Activated T-helper 1 cell treated with anti-CD3 and anti-CD28 coated beads, Interleukin-12 subunit alpha, Interleukin-12 subunit beta, Interleukin-2, Interleukin-4 antibody, amounts not matched to agents 30 ng/mL and 10 ng/mL and 1 ng/mL, durations not matched to agents 14 hours and 24 hours and 36 hours (primary cell): ENCODE measurements around the gene SWAP70. TPM values are rescaled to one million over a fixed set of nuclear protein-coding genes. Genes with fewer than 3 reads are reported as not detected.

Source experiments
- DNase-seq: peaks from one replicate; pipeline ENCODE4 v3.0.0; 2021; ENCODE audit warnings: low spot score
- H3K27ac Mint-ChIP-seq: one replicate; pipeline ENCODE4 v1.8.0; 2021; ENCODE audit warnings: mild to moderate bottlenecking, mixed read lengths
- H3K27me3 Mint-ChIP-seq: one replicate; pipeline ENCODE4 v1.8.0; 2022; ENCODE audit warnings: mild to moderate bottlenecking, moderate library complexity, mixed read lengths; ENCODE audit not compliant: insufficient read depth
- H3K36me3 Mint-ChIP-seq: one replicate; pipeline ENCODE4 v1.8.0; 2021; ENCODE audit warnings: low read depth, mixed read lengths
- H3K4me1 Mint-ChIP-seq: one replicate; pipeline ENCODE4 v1.8.0; 2021; ENCODE audit warnings: low read depth, mixed read lengths
- H3K4me3 Mint-ChIP-seq: one replicate; pipeline ENCODE4 v1.8.0; 2021; ENCODE audit warnings: mild to moderate bottlenecking, moderate library complexity, mixed read lengths
- H3K9me3 Mint-ChIP-seq: one replicate; pipeline ENCODE4 v1.8.0; 2021; ENCODE audit warnings: mixed read lengths
- intact Hi-C: fragments of 100-400 bp; cut with micrococcal nuclease; formaldehyde crosslinking; loops from one replicate; pipeline ENCODE4 v1.15.1; 2024
- total RNA-seq: library from RNA; stranded (reverse); gene quantifications from 2 replicates; pipeline ENCODE4 v1.2.3, GENCODE V29; 2022

Gene SWAP70
- total RNA-seq, 1 donor from 2014 or later: 8.5 TPM

- intact Hi-C loops: no loop called here
- Mint-ChIP-seq H3K4me3 (no peak overlapping the region), H3K27ac (no peak overlapping the region)
Observed at GRCh38 chr11:9656864-9657263, 7.0 kb upstream of the SWAP70 start.

GRCh38 chr11:9657531-9657930 lies 6.3 kb upstream of the SWAP70 start:
- peaks cover 12% of the 10 kb centered on the region for H3K27me3 Mint-ChIP-seq
- intact Hi-C loops: no loop called here
- H3K9me3 Mint-ChIP-seq: no peaks in the 10 kb centered on the region
- no peak overlapping the region for H3K4me3 Mint-ChIP-seq
- H3K36me3 Mint-ChIP-seq: no peaks in the 10 kb centered on the region
- peaks cover 6% of the 10 kb centered on the region for H3K4me1 Mint-ChIP-seq
- no peak overlapping the region for H3K27ac Mint-ChIP-seq
- DNase-seq: no peak

More at GRCh38 chr11:9656864-9657263, 7.0 kb upstream of the SWAP70 start:
- Mint-ChIP-seq H3K36me3 (no peaks in the 10 kb centered on the region), H3K4me1 (no peaks in the 10 kb centered on the region), H3K9me3 (no peaks in the 10 kb centered on the region), H3K27me3 (peaks cover 6% of the 10 kb centered on the region)
- no peak for DNase-seq

GRCh38 chr11:9660886-9661285 lies 3.0 kb upstream of the SWAP70 start:
- DNase-seq: no peak
- Mint-ChIP-seq H3K4me3 (no peak overlapping the region), H3K27ac (no peak overlapping the region), H3K36me3 (peaks cover 5% of the 10 kb centered on the region), H3K4me1 (peaks cover 18% of the 10 kb centered on the region), H3K27me3 (peaks cover 26% of the 10 kb centered on the region), H3K9me3 (peaks cover 11% of the 10 kb centered on the region)
- intact Hi-C loops: loop anchor here (10.0 kb wide), 2 partner anchors 314 to 644 kb away; partner anchors contain the start of gene ADM

- intact Hi-C loops: loop anchor here (10.0 kb wide), 2 partner anchors 313 to 643 kb away; partner anchors contain the start of gene ADM
- H3K4me3 Mint-ChIP-seq: peak overlapping the region; percentile 88
Observed at GRCh38 chr11:9662273-9662672, 1.6 kb upstream of the SWAP70 start.

GRCh38 chr11:9664276-9665171 lies 647 bp downstream of the SWAP70 start:
- no peak overlapping the region for H3K27ac Mint-ChIP-seq
- peaks cover 18% of the 10 kb centered on the region for H3K4me1 Mint-ChIP-seq
- peak overlapping the region; percentile 88 for H3K4me3 Mint-ChIP-seq
- peaks cover 8% of the 10 kb centered on the region for H3K36me3 Mint-ChIP-seq
- intact Hi-C loops: loop anchor here (2.0 to 10.0 kb wide), 3 partner anchors 92 to 640 kb away; partner anchors contain the start of genes ADM and WEE1
- peaks cover 17% of the 10 kb centered on the region for H3K9me3 Mint-ChIP-seq
- H3K27me3 Mint-ChIP-seq: peaks cover 27% of the 10 kb centered on the region
- no peak for DNase-seq

More at GRCh38 chr11:9662273-9662672, 1.6 kb upstream of the SWAP70 start:
- Mint-ChIP-seq H3K36me3 (peaks cover 8% of the 10 kb centered on the region), H3K4me1 (peaks cover 18% of the 10 kb centered on the region), H3K27ac (no peak overlapping the region), H3K27me3 (peaks cover 27% of the 10 kb centered on the region), H3K9me3 (peaks cover 17% of the 10 kb centered on the region)
- no peak for DNase-seq

GRCh38 chr11:9665749-9666148 lies 1.9 kb downstream of the SWAP70 start:
- peaks cover 27% of the 10 kb centered on the region for H3K27me3 Mint-ChIP-seq
- DNase-seq: no peak
- H3K36me3 Mint-ChIP-seq: peaks cover 8% of the 10 kb centered on the region
- intact Hi-C loops: loop anchor here (2.0 to 10.0 kb wide), 3 partner anchors 93 to 639 kb away; partner anchors contain the start of genes ADM and WEE1
- peak overlapping the region; percentile 43 for H3K4me3 Mint-ChIP-seq
- peaks cover 17% of the 10 kb centered on the region for H3K9me3 Mint-ChIP-seq
- peaks cover 18% of the 10 kb centered on the region for H3K4me1 Mint-ChIP-seq
- H3K27ac Mint-ChIP-seq: no peak overlapping the region

- Mint-ChIP-seq H3K36me3 (peaks cover 6% of the 10 kb centered on the region), H3K27ac (no peak overlapping the region), H3K4me3 (no peak overlapping the region), H3K27me3 (peaks cover 8% of the 10 kb centered on the region), H3K4me1 (no peaks in the 10 kb centered on the region), H3K9me3 (peaks cover 16% of the 10 kb centered on the region)
- intact Hi-C loops: loop anchor here (10.0 kb wide), 2 partner anchors 305 to 635 kb away; partner anchors contain the start of gene ADM
- DNase-seq: no peak
Observed at GRCh38 chr11:9669954-9670353, 6.1 kb downstream of the SWAP70 start.

GRCh38 chr11:9672288-9672916 lies 8.5 kb downstream of the SWAP70 start:
- no peaks in the 10 kb centered on the region for H3K4me1 Mint-ChIP-seq
- no peak overlapping the region for H3K27ac Mint-ChIP-seq
- no peaks in the 10 kb centered on the region for H3K36me3 Mint-ChIP-seq
- no peaks in the 10 kb centered on the region for H3K27me3 Mint-ChIP-seq
- no peak overlapping the region for H3K4me3 Mint-ChIP-seq
- no peak for DNase-seq
- no peaks in the 10 kb centered on the region for H3K9me3 Mint-ChIP-seq
- intact Hi-C loops: no loop called here

- Mint-ChIP-seq H3K4me3 (no peak overlapping the region), H3K27ac (no peak overlapping the region), H3K36me3 (no peaks in the 10 kb centered on the region), H3K9me3 (no peaks in the 10 kb centered on the region), H3K4me1 (no peaks in the 10 kb centered on the region), H3K27me3 (no peaks in the 10 kb centered on the region)
- intact Hi-C loops: no loop called here
- no peak for DNase-seq
Observed at GRCh38 chr11:9672918-9673317, 9.0 kb downstream of the SWAP70 start.

- Mint-ChIP-seq H3K36me3 (no peaks in the 10 kb centered on the region), H3K9me3 (no peaks in the 10 kb centered on the region), H3K4me3 (no peak overlapping the region), H3K27me3 (peaks cover 4% of the 10 kb centered on the region), H3K4me1 (no peaks in the 10 kb centered on the region), H3K27ac (no peak overlapping the region)
- intact Hi-C loops: no loop called here
- DNase-seq: no peak
Observed at GRCh38 chr11:9675691-9676090, 11.8 kb downstream of the SWAP70 start.

- Mint-ChIP-seq H3K27ac (no peak overlapping the region), H3K36me3 (no peaks in the 10 kb centered on the region), H3K9me3 (no peaks in the 10 kb centered on the region), H3K4me1 (no peaks in the 10 kb centered on the region), H3K4me3 (no peak overlapping the region), H3K27me3 (peaks cover 4% of the 10 kb centered on the region)
- intact Hi-C loops: no loop called here
- DNase-seq: no peak
Observed at GRCh38 chr11:9677951-9678350, 14.1 kb downstream of the SWAP70 start.

GRCh38 chr11:9678576-9678975 lies 14.7 kb downstream of the SWAP70 start:
- Mint-ChIP-seq H3K27me3 (peaks cover 6% of the 10 kb centered on the region), H3K9me3 (no peaks in the 10 kb centered on the region), H3K36me3 (no peaks in the 10 kb centered on the region), H3K27ac (no peak overlapping the region), H3K4me1 (no peaks in the 10 kb centered on the region), H3K4me3 (no peak overlapping the region)
- intact Hi-C loops: no loop called here
- DNase-seq: no peak

GRCh38 chr11:9680028-9680427 lies 16.2 kb downstream of the SWAP70 start:
- Mint-ChIP-seq H3K27ac (no peak overlapping the region), H3K27me3 (peaks cover 8% of the 10 kb centered on the region), H3K4me3 (no peak overlapping the region), H3K36me3 (no peaks in the 10 kb centered on the region), H3K4me1 (no peaks in the 10 kb centered on the region), H3K9me3 (no peaks in the 10 kb centered on the region)
- intact Hi-C loops: no loop called here
- DNase-seq: no peak
